ENCODE results near the gene ATXN3. TPM values are rescaled to one million over a fixed set of nuclear protein-coding genes. Genes with fewer than 3 reads are reported as not detected.

ATXN3 gene
- polyA plus RNA-seq, 2 of the 4 experiments (the other 2 are of a cell fraction) = 23.8 to 41.8 TPM

GRCh38 chr14:92143309-92143708, 36.9 kb upstream of the ATXN3 start:
- ATAC-seq (no peak), FAIRE-seq (no peak), DNase-seq (ENCODE audit: low read depth in 1 of 2, low spot score in 1 of 2) (no peak)
- Histone ChIP-seq H3K4me3 (no peak overlapping the region), H3K9me3 (no peaks in the 10 kb centered on the region), H3K27ac (no peak overlapping the region), H3K4me2 (no peak overlapping the region), H3K4me1 (0 out of 3 replicates have a peak, but pooled peaks cover 5% of the 10 kb centered on the region)
- TF ChIP-seq HEYL (CRISPR knock-in tag; IDR thresholded peaks at IDR 0.05) (no peak), HDAC2 (IDR thresholded peaks at IDR 0.05) (no peak), POLR2A (IDR thresholded peaks at IDR 0.05; ENCODE audit: low read length) (no peak), EP300 (IDR thresholded peaks at IDR 0.05) (no peak), GATA3 (IDR thresholded peaks at IDR 0.05; ENCODE audit: borderline replicate concordance) (no peak), PBX3 (IDR thresholded peaks at IDR 0.05) (no peak), POLR2AphosphoS2 (conservative IDR thresholded peaks at IDR 0.05; ENCODE audit: low read length) (no peak), CBX2 (IDR thresholded peaks at IDR 0.05; ENCODE audit: borderline replicate concordance, low read depth) (no peak), CHD4 (IDR thresholded peaks at IDR 0.05; ENCODE audit: borderline replicate concordance) (no peak)
- ChIA-PET CTCF (interaction anchor here (0.8 kb wide), 1 partner anchor 9 kb away, joined by 4 read pairs; no protein-coding TSS in a partner anchor), POLR2A (no interaction called here)
- 84% methylated on average over 4 of the region's 4 CpGs for WGBS (ENCODE audit: missing lambda C conversion rate)

DNA sequence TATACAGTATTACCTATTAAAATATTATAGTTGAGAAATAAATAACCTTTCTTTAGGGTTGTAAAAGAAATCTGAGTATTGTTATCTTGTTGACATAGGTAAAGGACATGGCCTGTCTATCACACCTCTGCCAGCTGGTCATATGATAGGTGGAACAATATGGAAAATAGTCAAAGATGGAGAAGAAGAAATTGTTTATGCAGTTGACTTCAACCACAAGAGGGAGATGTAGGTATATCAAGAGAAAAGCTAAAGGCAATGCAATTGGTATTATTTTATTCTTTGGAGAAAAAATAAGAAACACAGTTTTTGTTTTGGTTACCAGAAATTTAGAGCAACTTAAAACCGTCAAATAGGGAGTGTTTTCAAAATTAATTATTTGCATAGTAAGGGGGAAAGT, 28.9 kb upstream of the ATXN3 start:
- ATAC-seq (peak; percentile 56 to 66; a peak in 4 of 6 replicates), FAIRE-seq (peak; percentile 97), DNase-seq (ENCODE audit: low read depth in 1 of 2, low spot score in 1 of 2) (peak; percentile 11 to 59)
- H3K9me3 ChIP-seq = no peaks in the 10 kb centered on the region
- H3K27ac ChIP-seq = no peak overlapping the region
- WGBS (ENCODE audit: missing lambda C conversion rate) = 67% methylated on average over 1 of the region's 1 CpG
- CTCF ChIA-PET = interaction anchor here (0.5 to 4.7 kb wide), 36 partner anchors 9 to 651 kb away, joined by 3 to 32 read pairs (median 4); partner anchors contain the start of genes CPSF2 and NDUFB1
- no peaks in the 10 kb centered on the region for H3K4me1 ChIP-seq
- POLR2A ChIA-PET = interaction anchor here (1.4 kb wide), 1 partner anchor 13 kb away, joined by 3 read pairs; the partner anchor contains the start of genes CPSF2 and NDUFB1
- H3K4me3 ChIP-seq = no peak overlapping the region
- H3K4me2 ChIP-seq = no peak overlapping the region
- TF ChIP-seq ZFP36 (IDR thresholded peaks at IDR 0.05; ENCODE audit: borderline replicate concordance, partially characterized antibody) (no peak), SMC3 (IDR thresholded peaks at IDR 0.05) (peak; percentile 68), HEYL (CRISPR knock-in tag; IDR thresholded peaks at IDR 0.05) (no peak), RFX5 (IDR thresholded peaks at IDR 0.05) (no peak), ZNF302 (CRISPR knock-in tag; IDR thresholded peaks at IDR 0.05) (no peak), NR3C1 (IDR thresholded peaks at IDR 0.05) (no peak), EHMT2 (IDR thresholded peaks at IDR 0.05; ENCODE audit: low read depth) (no peak), ZSCAN20 (CRISPR knock-in tag; IDR thresholded peaks at IDR 0.05) (no peak), CHD4 (IDR thresholded peaks at IDR 0.05; ENCODE audit: borderline replicate concordance) (no peak), KDM1A (IDR thresholded peaks at IDR 0.05; ENCODE audit: low read depth) (no peak), HDAC2 (IDR thresholded peaks at IDR 0.05) (no peak), HOXB13 (CRISPR knock-in tag; IDR thresholded peaks at IDR 0.05; ENCODE audit: low read depth) (no peak), FOSB (CRISPR knock-in tag; IDR thresholded peaks at IDR 0.05) (no peak), KDM5A (IDR thresholded peaks at IDR 0.05) (no peak), FOSL2 (IDR thresholded peaks at IDR 0.05) (no peak), FOSL2 (CRISPR knock-in tag; IDR thresholded peaks at IDR 0.05) (no peak), ATOH8 (CRISPR knock-in tag; IDR thresholded peaks at IDR 0.05; ENCODE audit: low read depth) (no peak), RAD21 (conservative IDR thresholded peaks at IDR 0.05 in 1 of 2, IDR thresholded peaks at IDR 0.05 in 1 of 2) (peak; percentile 70), ESRRA (IDR thresholded peaks at IDR 0.05; ENCODE audit: borderline replicate concordance, low read length) (no peak)
- TF ChIP-seq, protein P1, sequence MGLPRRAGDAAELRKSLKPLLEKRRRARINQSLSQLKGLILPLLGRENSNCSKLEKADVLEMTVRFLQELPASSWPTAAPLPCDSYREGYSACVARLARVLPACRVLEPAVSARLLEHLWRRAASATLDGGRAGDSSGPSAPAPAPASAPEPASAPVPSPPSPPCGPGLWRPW (IDR thresholded peaks at IDR 0.05) = no peak
- TF ChIP-seq, protein P2, sequence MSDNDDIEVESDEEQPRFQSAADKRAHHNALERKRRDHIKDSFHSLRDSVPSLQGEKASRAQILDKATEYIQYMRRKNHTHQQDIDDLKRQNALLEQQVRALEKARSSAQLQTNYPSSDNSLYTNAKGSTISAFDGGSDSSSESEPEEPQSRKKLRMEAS (IDR thresholded peaks at IDR 0.05) = no peak
- TF ChIP-seq, protein P3, sequence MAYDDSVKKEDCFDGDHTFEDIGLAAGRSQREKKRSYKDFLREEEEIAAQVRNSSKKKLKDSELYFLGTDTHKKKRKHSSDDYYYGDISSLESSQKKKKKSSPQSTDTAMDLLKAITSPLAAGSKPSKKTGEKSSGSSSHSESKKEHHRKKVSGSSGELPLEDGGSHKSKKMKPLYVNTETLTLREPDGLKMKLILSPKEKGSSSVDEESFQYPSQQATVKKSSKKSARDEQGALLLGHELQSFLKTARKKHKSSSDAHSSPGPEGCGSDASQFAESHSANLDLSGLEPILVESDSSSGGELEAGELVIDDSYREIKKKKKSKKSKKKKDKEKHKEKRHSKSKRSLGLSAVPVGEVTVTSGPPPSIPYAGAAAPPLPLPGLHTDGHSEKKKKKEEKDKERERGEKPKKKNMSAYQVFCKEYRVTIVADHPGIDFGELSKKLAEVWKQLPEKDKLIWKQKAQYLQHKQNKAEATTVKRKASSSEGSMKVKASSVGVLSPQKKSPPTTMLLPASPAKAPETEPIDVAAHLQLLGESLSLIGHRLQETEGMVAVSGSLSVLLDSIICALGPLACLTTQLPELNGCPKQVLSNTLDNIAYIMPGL (CRISPR knock-in tag; IDR thresholded peaks at IDR 0.05; ENCODE audit: borderline replicate concordance) = no peak
- TF ChIP-seq, protein P4, sequence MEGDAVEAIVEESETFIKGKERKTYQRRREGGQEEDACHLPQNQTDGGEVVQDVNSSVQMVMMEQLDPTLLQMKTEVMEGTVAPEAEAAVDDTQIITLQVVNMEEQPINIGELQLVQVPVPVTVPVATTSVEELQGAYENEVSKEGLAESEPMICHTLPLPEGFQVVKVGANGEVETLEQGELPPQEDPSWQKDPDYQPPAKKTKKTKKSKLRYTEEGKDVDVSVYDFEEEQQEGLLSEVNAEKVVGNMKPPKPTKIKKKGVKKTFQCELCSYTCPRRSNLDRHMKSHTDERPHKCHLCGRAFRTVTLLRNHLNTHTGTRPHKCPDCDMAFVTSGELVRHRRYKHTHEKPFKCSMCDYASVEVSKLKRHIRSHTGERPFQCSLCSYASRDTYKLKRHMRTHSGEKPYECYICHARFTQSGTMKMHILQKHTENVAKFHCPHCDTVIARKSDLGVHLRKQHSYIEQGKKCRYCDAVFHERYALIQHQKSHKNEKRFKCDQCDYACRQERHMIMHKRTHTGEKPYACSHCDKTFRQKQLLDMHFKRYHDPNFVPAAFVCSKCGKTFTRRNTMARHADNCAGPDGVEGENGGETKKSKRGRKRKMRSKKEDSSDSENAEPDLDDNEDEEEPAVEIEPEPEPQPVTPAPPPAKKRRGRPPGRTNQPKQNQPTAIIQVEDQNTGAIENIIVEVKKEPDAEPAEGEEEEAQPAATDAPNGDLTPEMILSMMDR (IDR thresholded peaks at IDR 0.05) = peak; percentile 75

Measured in A549 (cell line).